Vagina (tissue), 2 donors: ENCODE results near the gene TCN2. TPM values are rescaled to one million over a fixed set of nuclear protein-coding genes. Genes with fewer than 3 reads are reported as not detected.
"Not testable (repeated sequence)": the region's sequence is repeated elsewhere in the genome, so short reads cannot be mapped to it uniquely, and the experiment has no call there.

Experiments
- DNase-seq, 2 donors: peaks; one replicate each; pipeline ENCODE4 v3.0.0-alpha.2; 2017; ENCODE audit errors: extremely low spot score in 2 of 2
- H3K27ac ChIP-seq: fragments of 200-600 bp; sonication (generic); one replicate; pipeline ENCODE4 v1.5.1; 2019
- H3K27me3 ChIP-seq: fragments of 200-600 bp; sonication (generic); one replicate; pipeline ENCODE4 v1.5.1; 2019
- H3K36me3 ChIP-seq, 2 donors: fragments of 200-600 bp; sonication (generic); one replicate each; pipeline ENCODE4 v1.5.1; 2017 to 2019
- H3K4me1 ChIP-seq: fragments of 200-600 bp; sonication (generic); one replicate; pipeline ENCODE4 v1.5.1; 2019
- H3K4me3 ChIP-seq, 2 donors: fragments of 200-600 bp; sonication (generic); 1 replicate in 1 of 2; 2 replicates in 1 of 2; pipeline ENCODE4 v1.5.1; 2016 to 2019
- H3K9me3 ChIP-seq: fragments of 200-600 bp; sonication (generic); one replicate; pipeline ENCODE4 v1.5.1; 2019
- CTCF ChIP-seq, 3 experiments: fragments of 450-650 bp in 2 of 3; fragments of 200-600 bp in 1 of 3; sonication (generic) in 1 of 3; IDR thresholded peaks; one replicate each; pipeline ENCODE4 v1.5.1; 2017 to 2019; ENCODE audit warnings: antibody characterized with exemption in 3 of 3, mild to moderate bottlenecking in 2 of 3, moderate library complexity in 2 of 3
- POLR2A ChIP-seq, 2 donors: fragments of 450-650 bp; IDR thresholded peaks; one replicate each; pipeline ENCODE4 v1.6.1; 2017; ENCODE audit warnings: antibody characterized with exemption in 2 of 2, mild to moderate bottlenecking in 2 of 2, moderate library complexity in 2 of 2
- POLR2AphosphoS5 ChIP-seq, 2 donors: sonication (generic); formaldehyde crosslinking; IDR thresholded peaks; one replicate each; pipeline ENCODE4 v1.9.0; 2017; ENCODE audit warnings: antibody characterized with exemption in 2 of 2, mild to moderate bottlenecking in 2 of 2, low read depth in 1 of 2; ENCODE audit not compliant: insufficient read depth in 1 of 2
- intact Hi-C: fragments of 100-400 bp; cut with DNase I; formaldehyde crosslinking; loops from one replicate; pipeline ENCODE4 v1.15.1; 2023
- total RNA-seq: library from RNA; depleted of rRNA; stranded (reverse); fragments of >200 nt; gene quantifications from one replicate; pipeline ENCODE4 v1.2.3, GENCODE V29; 2016

Gene TCN2
- 20.4 TPM for total RNA-seq

GRCh38 chr22:30606455-30607299, at the start of gene TCN2:
TCN2 (plus strand) TSS chr22:30607174; CDS start chr22:30607332, 158 bp downstream.
- Histone ChIP-seq H3K4me1 (peaks cover 49% of the 10 kb centered on the region), H3K4me3 (peak within 1 kb of the TSS; percentile 58 to 67), H3K36me3 (no peaks in the 10 kb centered on the region), H3K27me3 (no peaks in the 10 kb centered on the region), H3K27ac (peak within 1 kb of the TSS; percentile 81), H3K9me3 (no peaks in the 10 kb centered on the region)
- TF ChIP-seq POLR2AphosphoS5 (IDR thresholded peaks at IDR 0.05; ENCODE audit: insufficient read depth in 1 of 2, low read depth in 1 of 2) (peak; percentile 37 to 70), POLR2A (IDR thresholded peaks at IDR 0.05) (no peak), CTCF (IDR thresholded peaks at IDR 0.05) (no peak)
- no peak for DNase-seq
- intact Hi-C loops = no loop called here

- intact Hi-C loops = no loop called here
Observed at GRCh38 chr22:30557243-30557642, 49.7 kb upstream of the TCN2 start.

GRCh38 chr22:30559889-30560288, 47.1 kb upstream of the TCN2 start:
- Histone ChIP-seq H3K27ac (no peak overlapping the region), H3K9me3 (no peaks in the 10 kb centered on the region), H3K4me3 (no peak overlapping the region), H3K36me3 (no peaks in the 10 kb centered on the region), H3K27me3 (no peaks in the 10 kb centered on the region), H3K4me1 (no peaks in the 10 kb centered on the region)
- intact Hi-C loops = no loop called here
- no peak for TF ChIP-seq POLR2AphosphoS5 (IDR thresholded peaks at IDR 0.05; ENCODE audit: insufficient read depth in 1 of 2, low read depth in 1 of 2)
- no peak for TF ChIP-seq POLR2A (IDR thresholded peaks at IDR 0.05)
- no peak for TF ChIP-seq CTCF (IDR thresholded peaks at IDR 0.05)
- DNase-seq = no peak

More at GRCh38 chr22:30557243-30557642, 49.7 kb upstream of the TCN2 start:
- TF ChIP-seq POLR2AphosphoS5 (IDR thresholded peaks at IDR 0.05; ENCODE audit: insufficient read depth in 1 of 2, low read depth in 1 of 2) (no peak), POLR2A (IDR thresholded peaks at IDR 0.05) (no peak), CTCF (IDR thresholded peaks at IDR 0.05) (no peak)
- Histone ChIP-seq H3K36me3 (no peaks in the 10 kb centered on the region), H3K4me1 (no peaks in the 10 kb centered on the region), H3K4me3 (no peak overlapping the region), H3K27ac (no peak overlapping the region), H3K9me3 (no peaks in the 10 kb centered on the region), H3K27me3 (no peaks in the 10 kb centered on the region)
- DNase-seq = no peak

GRCh38 chr22:30560643-30561202, 46.3 kb upstream of the TCN2 start:
- DNase-seq, H3K4me1 ChIP-seq, H3K27ac ChIP-seq, H3K4me3 ChIP-seq, H3K9me3 ChIP-seq, intact Hi-C loops, H3K27me3 ChIP-seq, H3K36me3 ChIP-seq: not testable (repeated sequence)

- Histone ChIP-seq H3K4me3 (no peak overlapping the region), H3K36me3 (no peaks in the 10 kb centered on the region), H3K9me3 (no peaks in the 10 kb centered on the region), H3K4me1 (no peaks in the 10 kb centered on the region), H3K27ac (no peak overlapping the region), H3K27me3 (no peaks in the 10 kb centered on the region)
- intact Hi-C loops = no loop called here
- TF ChIP-seq POLR2A (IDR thresholded peaks at IDR 0.05) = no peak
- no peak for TF ChIP-seq POLR2AphosphoS5 (IDR thresholded peaks at IDR 0.05; ENCODE audit: insufficient read depth in 1 of 2, low read depth in 1 of 2)
- TF ChIP-seq CTCF (IDR thresholded peaks at IDR 0.05) = no peak
- no peak for DNase-seq
Observed at GRCh38 chr22:30561402-30562189, 45.4 kb upstream of the TCN2 start.
